GM21367 (cell line): ENCODE results near the gene RRP9.

Source experiments
- ATAC-seq: cut with Tn5 transposase; IDR thresholded peaks from one replicate; pipeline ENCODE4 v1.9.1; 2021; ENCODE audit not compliant: unreplicated experiment

RRP9 gene

GRCh38 chr3:51974277-51974962 lies 32.7 kb upstream of the RRP9 start:
- no peak for ATAC-seq

- ATAC-seq, result no peak
These were observed 29.6 kb upstream of the RRP9 start for GRCh38 chr3:51971350-51971749.

GRCh38 chr3:51970606-51971300 lies 29.0 kb upstream of the RRP9 start:
- ATAC-seq, result no peak

GRCh38 chr3:51969841-51970240 lies 28.1 kb upstream of the RRP9 start:
- ATAC-seq, result no peak

- no peak for ATAC-seq
These were observed 27.4 kb upstream of the RRP9 start for GRCh38 chr3:51968883-51969678.

DNA sequence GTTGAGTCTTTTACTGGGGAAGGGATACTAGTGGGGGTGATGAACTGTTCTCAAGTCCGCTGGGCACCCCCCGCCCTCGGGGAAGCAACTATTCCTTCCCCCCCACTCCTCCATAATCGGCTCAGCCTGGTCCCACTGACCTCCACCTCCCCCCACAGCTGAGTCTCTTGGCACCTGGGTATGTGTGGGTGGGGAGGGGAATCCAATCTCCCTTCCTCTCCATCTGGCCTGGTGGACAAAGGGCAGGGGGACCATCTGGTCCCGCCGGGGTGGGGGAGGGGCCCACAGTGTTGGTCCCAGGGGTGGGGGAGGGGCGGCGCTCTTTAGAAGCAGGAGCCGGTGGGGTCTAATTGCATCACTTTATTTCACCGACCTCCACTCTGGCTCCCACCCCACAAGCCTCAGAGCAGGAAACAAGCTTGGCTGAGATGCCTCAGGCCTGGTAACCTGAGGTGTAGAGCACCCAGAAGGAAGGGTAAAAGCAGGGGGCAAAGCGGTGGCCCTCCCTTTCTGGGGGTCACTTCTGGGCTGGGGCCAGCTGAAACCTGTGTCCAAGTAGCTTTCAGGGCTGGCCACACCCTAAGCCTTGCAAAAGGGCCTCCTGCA lies 26.6 kb upstream of the RRP9 start:
- ATAC-seq, result no peak

DNA sequence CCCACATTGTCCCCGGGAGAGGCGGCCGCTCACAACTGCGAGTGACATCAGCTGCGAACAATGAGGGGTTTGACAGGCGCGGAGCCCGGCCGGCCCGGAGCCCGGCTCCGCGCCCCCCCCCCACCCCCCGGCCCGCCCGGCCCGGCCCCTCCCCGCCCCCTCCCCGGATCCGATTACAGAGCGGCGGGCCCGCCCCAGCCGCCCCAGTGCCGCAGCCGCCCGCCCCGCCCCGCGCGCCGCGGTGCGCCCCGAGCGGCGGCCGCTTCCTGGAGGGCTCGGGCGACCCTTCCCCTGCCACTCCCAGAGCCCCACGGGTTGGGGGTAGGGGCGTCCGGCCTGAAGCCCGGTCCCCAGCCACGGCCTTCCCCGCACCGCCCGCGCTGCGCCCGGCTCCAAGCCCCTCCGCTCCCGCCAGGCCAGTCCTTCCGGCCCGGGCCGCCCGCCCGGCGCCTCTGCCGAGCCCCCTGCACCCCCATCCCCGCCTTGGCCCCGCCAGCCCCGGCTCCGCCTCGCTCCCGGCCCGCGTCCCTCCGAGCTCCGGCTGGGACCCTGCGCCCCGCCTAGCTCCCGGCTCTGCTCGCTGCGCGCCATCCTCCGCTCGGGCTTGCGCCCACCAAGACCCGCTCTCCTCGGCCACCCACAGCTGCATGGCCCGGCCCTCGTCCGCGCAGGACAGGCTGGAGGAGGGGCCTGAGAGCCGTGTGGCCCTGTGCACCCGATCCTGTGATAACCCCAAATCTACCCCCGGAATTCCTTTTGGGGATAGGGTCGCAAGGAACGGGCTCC lies 25.9 kb upstream of the RRP9 start, which contains the start of gene PCBP4:
Gene PCBP4, minus strand, starts transcription at position 71 of the 786 bp plus-strand sequence. CDS start 6,214 bp downstream, outside the sequence.
- no peak for ATAC-seq

DNA sequence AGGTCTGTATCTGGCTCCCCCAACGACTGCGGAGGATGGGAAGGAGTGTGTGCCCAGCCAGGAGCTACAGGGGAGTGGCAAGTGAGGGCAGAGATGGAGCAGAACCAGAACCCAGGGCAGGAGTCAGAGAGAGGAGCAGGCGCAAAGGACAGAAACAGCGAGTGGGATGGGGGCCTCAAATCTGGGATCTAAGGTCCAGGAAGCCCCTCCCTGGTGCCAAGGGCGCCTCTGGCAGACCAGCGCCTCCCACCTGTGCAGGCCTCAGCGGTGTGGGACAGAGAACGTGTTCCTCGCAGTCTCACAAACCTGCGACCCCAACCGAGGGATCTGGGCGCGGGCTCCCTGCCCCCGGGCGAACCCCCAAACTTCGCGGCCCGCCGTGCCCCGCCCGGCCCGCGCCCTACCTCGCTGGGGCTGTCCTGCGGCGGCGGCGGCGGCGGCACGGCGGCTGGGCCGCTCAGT lies 25.2 kb upstream of the RRP9 start:
- no peak for ATAC-seq

DNA sequence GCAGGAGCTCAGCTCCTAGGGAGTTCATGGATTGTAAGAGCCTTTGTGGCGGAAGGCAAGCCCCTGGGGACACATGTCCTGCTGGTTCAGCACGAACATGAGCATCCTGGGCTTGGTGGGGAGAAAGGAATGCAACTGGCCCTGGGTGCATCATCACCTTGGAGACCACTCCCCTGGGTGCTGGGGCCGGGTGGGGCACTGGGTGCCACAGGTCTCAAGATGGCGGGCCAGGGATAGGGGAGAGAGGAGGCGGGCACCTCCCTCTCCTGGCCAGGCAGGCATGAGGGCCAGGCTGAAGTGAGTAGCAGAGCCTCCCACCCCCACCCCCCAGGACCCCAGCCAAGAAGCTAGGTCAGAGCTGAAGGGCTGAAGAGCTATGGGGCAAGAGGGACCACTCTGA lies 24.8 kb upstream of the RRP9 start:
- ATAC-seq, result no peak

GRCh38 chr3:51966016-51966415 lies 24.3 kb upstream of the RRP9 start:
- ATAC-seq, result no peak

DNA sequence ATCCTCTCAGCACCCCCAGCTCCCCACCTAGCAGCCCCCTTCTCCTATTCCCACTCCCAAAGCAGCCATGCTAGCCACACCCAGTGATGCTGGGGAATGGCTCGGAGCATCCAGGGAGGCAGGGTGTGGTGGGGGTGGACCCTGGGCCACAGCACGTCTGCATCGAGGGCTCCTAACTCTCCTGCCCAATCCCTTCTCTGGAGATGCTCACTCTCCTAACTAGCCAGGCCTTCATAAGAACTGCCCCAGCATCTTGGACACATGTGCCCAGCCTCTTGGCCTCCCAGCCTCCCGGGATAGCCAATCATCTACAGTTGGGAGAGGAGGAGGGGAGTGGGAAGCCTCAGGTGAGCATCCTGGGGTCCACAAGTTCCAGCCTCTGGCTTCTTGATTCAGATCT lies 22.8 kb upstream of the RRP9 start:
- no peak for ATAC-seq

- ATAC-seq, result no peak
These were observed 22.3 kb upstream of the RRP9 start for GRCh38 chr3:51963951-51964451.

DNA sequence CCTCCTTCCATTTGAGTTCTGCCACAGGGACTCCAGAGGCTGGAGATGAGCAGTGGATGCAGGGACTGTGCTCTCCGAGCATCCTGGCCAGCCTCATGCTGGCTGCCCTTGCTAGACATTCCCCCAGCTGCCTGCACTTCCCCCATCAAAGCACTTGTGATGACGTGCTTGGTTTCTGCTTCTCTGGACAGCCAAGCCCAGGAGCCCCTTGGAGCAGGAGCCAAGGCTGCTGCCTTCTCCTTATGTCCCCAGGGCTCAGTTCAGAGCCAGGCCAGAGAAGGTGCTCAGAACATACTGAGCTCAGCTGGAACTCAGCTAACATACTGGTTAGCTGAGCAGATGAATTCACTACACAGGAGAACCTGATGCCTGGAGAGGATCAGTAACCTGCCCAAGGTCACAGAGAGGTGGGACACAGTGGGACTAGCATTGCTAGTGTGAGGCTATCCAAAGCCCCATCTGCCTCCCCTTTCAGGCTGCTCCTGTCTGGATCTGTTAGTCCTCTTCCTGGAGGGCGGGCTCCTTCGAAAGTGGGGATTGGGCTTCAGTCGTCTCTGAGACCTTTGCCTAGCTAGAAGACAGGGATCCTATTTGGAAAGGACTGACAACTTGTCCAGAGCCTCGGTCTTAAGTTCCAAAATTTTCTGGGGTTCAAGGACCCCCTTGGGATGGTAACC lies 21.3 kb upstream of the RRP9 start:
- no peak for ATAC-seq

DNA sequence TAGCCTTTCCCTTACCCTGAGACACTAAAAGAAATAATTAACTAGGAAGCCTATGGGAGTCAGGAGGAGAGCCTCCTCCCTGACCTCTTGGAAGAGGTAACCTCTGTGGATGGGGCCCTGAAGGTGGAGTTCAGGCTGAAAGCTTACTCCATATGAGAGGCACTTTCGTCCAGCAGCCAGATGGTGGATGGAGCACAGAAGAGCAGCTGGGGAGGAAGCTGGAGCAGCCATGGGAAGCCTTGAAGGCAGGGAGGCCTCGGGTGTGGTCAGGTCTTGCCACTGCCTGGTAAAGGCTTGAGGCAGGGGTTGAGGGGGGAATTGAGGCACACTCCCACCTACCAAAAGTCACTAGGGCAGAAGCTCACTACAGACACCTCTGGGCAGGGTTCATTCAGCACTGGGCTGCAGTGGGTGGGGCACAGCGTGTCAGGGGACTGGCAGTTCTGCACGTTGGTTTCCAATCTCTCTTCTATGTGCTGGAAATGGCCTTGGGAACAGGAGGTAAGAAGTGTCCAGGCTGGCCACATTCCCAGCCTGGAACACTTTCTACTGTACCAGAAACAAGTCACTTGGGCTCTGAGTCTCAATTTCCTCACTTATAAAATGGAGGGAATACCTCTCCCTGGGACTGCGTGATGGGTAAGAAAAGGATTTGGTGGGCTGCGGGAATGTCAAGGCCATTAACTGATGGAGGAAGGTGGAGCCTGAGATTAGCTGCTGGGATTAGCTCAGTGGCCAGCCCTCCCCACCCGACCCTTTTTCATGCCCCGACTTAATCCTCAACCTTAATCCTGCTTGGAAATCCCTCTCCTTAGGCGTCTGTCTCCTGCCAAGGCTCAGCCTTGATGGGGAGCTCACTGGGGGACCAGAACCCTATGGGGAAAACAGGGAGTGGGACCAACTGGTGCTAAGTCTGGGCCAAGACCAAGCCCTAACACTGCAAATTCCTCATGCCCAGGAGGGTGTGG lies 20.2 kb upstream of the RRP9 start:
- no peak for ATAC-seq

DNA sequence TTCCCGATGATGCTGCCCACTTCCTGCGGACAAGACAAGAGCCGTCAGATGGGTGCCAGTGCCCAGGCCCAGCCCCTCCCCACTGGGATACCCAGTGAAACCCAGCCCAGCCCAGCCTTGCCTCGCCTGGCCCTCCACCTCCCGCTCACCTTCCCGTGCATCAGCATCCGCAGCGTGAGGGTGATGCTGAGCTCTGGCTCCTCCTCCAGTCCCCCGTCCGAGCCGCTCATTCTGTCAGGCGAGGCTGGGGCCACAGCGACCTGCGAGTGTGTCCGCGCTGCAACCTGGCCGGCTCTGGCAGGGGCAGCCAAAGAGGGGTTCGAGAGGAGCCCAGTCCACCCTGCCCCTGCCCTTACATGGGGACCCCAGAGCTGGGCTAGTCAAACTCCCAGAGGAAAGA lies 19.3 kb upstream of the RRP9 start:
- no peak for ATAC-seq

GRCh38 chr3:51960386-51960785 lies 18.7 kb upstream of the RRP9 start:
- ATAC-seq, result no peak

DNA sequence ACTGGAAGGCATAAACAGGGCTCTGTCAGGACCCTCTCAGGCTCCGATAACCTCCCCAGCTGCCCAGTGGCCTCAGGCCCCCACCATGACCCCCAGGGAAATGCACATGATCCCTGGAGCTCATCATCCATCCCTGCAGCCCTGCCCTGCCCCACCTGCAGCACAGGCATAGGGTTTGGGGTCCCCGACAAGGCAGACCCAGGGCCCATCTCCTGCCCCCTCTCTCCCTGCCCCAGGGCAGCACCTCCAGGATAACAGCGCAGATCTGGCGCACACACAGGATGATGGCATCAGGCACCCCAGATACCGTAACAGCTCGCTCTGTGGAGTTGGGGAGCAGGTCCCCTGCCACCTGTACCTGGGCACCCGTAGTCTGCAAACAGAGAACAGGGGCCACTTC lies 17.9 kb upstream of the RRP9 start:
- no peak for ATAC-seq

DNA sequence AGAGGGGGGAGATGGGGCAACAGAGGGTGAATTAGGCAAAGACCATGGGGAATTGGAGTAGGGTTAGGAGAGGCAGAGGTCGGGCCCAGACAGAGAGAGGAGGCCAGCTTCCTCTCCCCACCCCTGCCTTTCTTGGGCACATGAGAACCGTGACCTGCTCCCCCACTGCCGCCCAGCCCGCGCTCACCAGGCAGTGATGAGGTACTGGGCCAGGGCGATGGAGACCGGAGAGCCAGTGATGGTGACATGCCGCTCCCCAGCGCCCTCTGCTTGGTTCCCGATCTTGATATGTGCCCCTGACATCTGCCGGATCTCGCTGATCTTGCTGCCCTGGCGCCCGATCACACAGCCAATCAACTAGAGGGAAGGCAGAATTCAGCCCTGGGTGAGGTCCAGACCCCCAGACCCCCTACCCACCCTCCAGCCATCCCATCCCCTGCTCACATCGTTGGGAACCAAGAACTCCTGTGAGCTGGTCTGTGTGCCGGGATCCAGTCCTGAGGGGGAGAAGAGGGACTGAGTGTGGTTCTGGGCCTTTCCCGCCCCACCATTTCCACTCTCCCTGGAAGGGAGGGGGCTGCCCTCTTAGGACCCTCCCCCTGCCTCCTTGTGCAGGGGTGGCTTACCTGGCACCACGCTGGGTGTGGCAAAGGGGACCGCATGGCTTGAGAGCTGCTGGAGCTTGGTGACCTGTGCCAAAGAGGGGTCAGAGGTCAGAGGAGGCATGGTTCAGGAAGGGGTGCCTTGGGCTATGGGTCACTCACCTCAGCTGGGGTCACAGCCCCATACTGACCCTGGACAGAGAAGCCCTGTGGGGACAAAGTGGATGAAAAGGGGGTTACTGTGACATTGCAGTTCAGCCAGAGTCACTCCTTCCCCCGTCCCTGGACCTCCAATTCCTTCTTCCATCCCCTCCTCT lies 17.2 kb upstream of the RRP9 start:
- ATAC-seq, result no peak
